H1 (cell line): ENCODE data around the gene CARD14. TPM values are rescaled to one million over a fixed set of nuclear protein-coding genes. Genes with fewer than 3 reads are reported as not detected.

Source experiments
- CTCF ChIA-PET: fragments of 300-600 bp; sonication (Branson Sonifier 250); formaldehyde crosslinking; loops from one replicate; lab custom pipeline; 2021; ENCODE audit not compliant: partially characterized antibody; lab: Charles Lee
- POLR2A ChIA-PET: fragments of 300-600 bp; sonication (Branson Sonifier 250); formaldehyde crosslinking; loops from one replicate; lab custom pipeline; 2021; ENCODE audit warnings: inconsistent platforms; ENCODE audit not compliant: partially characterized antibody; lab: Charles Lee
- DNase-seq, 2 experiments: peaks; one replicate each; pipeline versions ENCODE4 v3.0.0 to v3.0.0-alpha.2; 2010 to 2022; ENCODE audit warnings: low spot score in 2 of 2, low read depth in 1 of 2, mixed read lengths in 1 of 2
- FAIRE-seq: peaks from 2 replicates; lab custom pipeline; 2011; peaks lifted over from hg19 to GRCh38; lab: Jason Lieb, UNC
- H2AFZ ChIP-seq: 2 replicates; pipeline ENCODE4 v1.8.1; 2012; ENCODE audit warnings: low read length, inconsistent platforms
- H2AK5ac ChIP-seq: 2 replicates; pipeline ENCODE4 v1.6.1; 2013; ENCODE audit warnings: low read depth, low read length
- H2BK120ac ChIP-seq: replicated peaks from 2 replicates; pipeline ENCODE3; 2013; ENCODE audit warnings: low read depth, low read length, inconsistent platforms
- H2BK12ac ChIP-seq: 2 replicates; pipeline ENCODE4 v1.6.1; 2013; ENCODE audit warnings: low read depth, low read length
- H2BK15ac ChIP-seq: 2 replicates; pipeline ENCODE4 v1.6.1; 2013; ENCODE audit warnings: low read length
- H2BK20ac ChIP-seq: 2 replicates; pipeline ENCODE4 v1.6.1; 2013; ENCODE audit warnings: low read length
- H2BK5ac ChIP-seq: 2 replicates; pipeline ENCODE4 v1.6.1; 2013; ENCODE audit warnings: low read depth, low read length
- H3K14ac ChIP-seq: 2 replicates; pipeline ENCODE4 v1.6.1; 2013; ENCODE audit warnings: inconsistent platforms; ENCODE audit not compliant: insufficient read length
- H3K18ac ChIP-seq: 2 replicates; pipeline ENCODE4 v1.6.1; 2013; ENCODE audit warnings: low read length; ENCODE audit errors: extremely low read depth
- H3K23ac ChIP-seq: 2 replicates; pipeline ENCODE4 v1.6.1; 2013; ENCODE audit warnings: inconsistent platforms; ENCODE audit not compliant: insufficient read length
- H3K23me2 ChIP-seq: 2 replicates; pipeline ENCODE4 v1.6.1; 2013; ENCODE audit warnings: low read depth, low read length
- H3K27ac ChIP-seq: 2 replicates; pipeline ENCODE4 v1.6.1; 2011; ENCODE audit warnings: low read depth, low read length, inconsistent platforms
- H3K27me3 ChIP-seq, 4 experiments: replicated peaks in 1 of 4; 1 replicate in 1 of 4; 2 replicates in 3 of 4; pipeline versions ENCODE4 v1.6.1 to v1.8.1; 2011 to 2013; ENCODE audit warnings: low read length in 3 of 4, mild to moderate bottlenecking in 3 of 4, inconsistent platforms in 2 of 4, mixed read lengths in 2 of 4, moderate library complexity in 1 of 4; ENCODE audit not compliant: control insufficient read depth in 3 of 4, insufficient read depth in 3 of 4; ENCODE audit errors: extremely low read depth in 1 of 4
- H3K36me3 ChIP-seq, 4 experiments: 2 replicates each; pipeline versions ENCODE4 v1.6.1 to v1.8.1; 2011 to 2013; ENCODE audit warnings: mild to moderate bottlenecking in 4 of 4, low read length in 3 of 4, moderate library complexity in 2 of 4, control low read depth in 1 of 4, inconsistent platforms in 1 of 4; ENCODE audit not compliant: insufficient read depth in 4 of 4, control insufficient read depth in 2 of 4
- H3K4ac ChIP-seq: replicated peaks from 2 replicates; pipeline ENCODE3; 2013; ENCODE audit warnings: low read length, low read depth, mixed read lengths, inconsistent platforms; ENCODE audit not compliant: insufficient read length
- H3K4me1 ChIP-seq, 4 experiments: replicated peaks in 1 of 4; 1 replicate in 1 of 4; 2 replicates in 3 of 4; pipeline versions ENCODE4 v1.6.1 to v1.8.1; 2011 to 2013; ENCODE audit warnings: low read length in 3 of 4, inconsistent platforms in 2 of 4, mixed read lengths in 1 of 4; ENCODE audit not compliant: insufficient read depth in 4 of 4, control insufficient read depth in 3 of 4
- H3K4me2 ChIP-seq, 2 experiments: 2 replicates each; pipeline versions ENCODE4 v1.6.1 to v1.8.1; 2011 to 2013; ENCODE audit warnings: low read depth in 2 of 2, low read length in 2 of 2, control low read depth in 1 of 2, inconsistent platforms in 1 of 2, mild to moderate bottlenecking in 1 of 2; ENCODE audit not compliant: insufficient read depth in 1 of 2
- H3K4me3 ChIP-seq, 4 experiments: fragments of 200-600, 300-600 bp in 1 of 4; sonication (generic), shearing (Covaris generic), sonication (Bioruptor Twin) in 1 of 4; 2 replicates each; pipeline versions ENCODE4 v1.5.1 to v1.8.1; 2011 to 2016; ENCODE audit warnings: low read length in 4 of 4, low read depth in 3 of 4, control low read depth in 2 of 4, inconsistent platforms in 2 of 4, mild to moderate bottlenecking in 2 of 4, mixed read lengths in 1 of 4, moderate library complexity in 1 of 4; ENCODE audit not compliant: insufficient read depth in 2 of 4; ENCODE audit errors: extremely low read depth in 1 of 4
- H3K56ac ChIP-seq: replicated peaks from 2 replicates; pipeline ENCODE3; 2013; ENCODE audit warnings: low read depth, mild to moderate bottlenecking, mixed read lengths, low read length, inconsistent platforms; ENCODE audit not compliant: insufficient read length
- H3K79me1 ChIP-seq: 2 replicates; pipeline ENCODE4 v1.6.1; 2013; ENCODE audit warnings: low read depth, low read length, control low read depth
- H3K79me2 ChIP-seq, 2 experiments: 2 replicates each; pipeline versions ENCODE4 v1.6.1 to v1.8.1; 2012 to 2013; ENCODE audit warnings: low read length in 2 of 2, mild to moderate bottlenecking in 2 of 2, inconsistent platforms in 1 of 2; ENCODE audit not compliant: insufficient read depth in 2 of 2, control insufficient read depth in 1 of 2
- H3K9ac ChIP-seq, 4 experiments: replicated peaks in 1 of 4; 1 replicate in 1 of 4; 2 replicates in 3 of 4; pipeline versions ENCODE4 v1.6.1 to v1.8.1; 2011 to 2013; ENCODE audit warnings: low read depth in 3 of 4, low read length in 3 of 4, control low read depth in 2 of 4, mild to moderate bottlenecking in 2 of 4, moderate library complexity in 2 of 4, inconsistent platforms in 1 of 4; ENCODE audit errors: extremely low read depth in 1 of 4
- H3K9me3 ChIP-seq, 2 experiments: 2 replicates each; pipeline versions ENCODE4 v1.6.1 to v1.8.1; 2012 to 2013; ENCODE audit warnings: mild to moderate bottlenecking in 2 of 2, moderate library complexity in 2 of 2, control low read depth in 1 of 2, inconsistent platforms in 1 of 2, low read depth in 1 of 2, low read length in 1 of 2, mixed read lengths in 1 of 2; ENCODE audit not compliant: insufficient read depth in 2 of 2
- H4K20me1 ChIP-seq, 2 experiments: replicated peaks in 1 of 2; 2 replicates each; pipeline versions ENCODE3 to v1.8.1; 2011 to 2013; ENCODE audit warnings: inconsistent platforms in 2 of 2, low read length in 2 of 2, mild to moderate bottlenecking in 1 of 2; ENCODE audit not compliant: insufficient read depth in 2 of 2, control insufficient read depth in 1 of 2
- H4K5ac ChIP-seq: 2 replicates; pipeline ENCODE4 v1.6.1; 2013; ENCODE audit warnings: low read length, low read depth, mixed read lengths, inconsistent platforms; ENCODE audit not compliant: insufficient read length
- H4K8ac ChIP-seq: 2 replicates; pipeline ENCODE4 v1.8.0; 2013; ENCODE audit warnings: mild to moderate bottlenecking, moderate library complexity, low read length, inconsistent platforms; ENCODE audit not compliant: insufficient read depth; ENCODE audit errors: extremely low read depth
- H4K91ac ChIP-seq: replicated peaks from 2 replicates; pipeline ENCODE3; 2013; ENCODE audit warnings: low read length, mixed read lengths, inconsistent platforms; ENCODE audit not compliant: insufficient read length
- ATF3 ChIP-seq: IDR thresholded peaks from 2 replicates; pipeline ENCODE4 v1.6.1; 2011; ENCODE audit warnings: low read depth, mild to moderate bottlenecking, low read length; ENCODE audit not compliant: insufficient read depth
- EP300 ChIP-seq, 2 experiments: IDR thresholded peaks; 1 replicate in 1 of 2; 2 replicates in 1 of 2; pipeline ENCODE4 v1.6.1; 2011 to 2012; ENCODE audit warnings: low read depth in 2 of 2, low read length in 2 of 2, mild to moderate bottlenecking in 2 of 2, borderline replicate concordance in 1 of 2, inconsistent platforms in 1 of 2, moderate library complexity in 1 of 2
- FOSL1 ChIP-seq: IDR thresholded peaks from 2 replicates; pipeline ENCODE4 v1.6.1; 2011; ENCODE audit warnings: mild to moderate bottlenecking, low read depth, low read length, moderate library complexity; ENCODE audit not compliant: insufficient read depth
- PHF8 ChIP-seq: fragments of 200-600 bp; sonication (generic); conservative IDR thresholded peaks from 2 replicates; pipeline ENCODE4 v1.7.1; 2012; ENCODE audit warnings: low read depth, mild to moderate bottlenecking, inconsistent platforms, low read length, moderate library complexity
- SRF ChIP-seq: IDR thresholded peaks from 2 replicates; pipeline ENCODE4 v1.6.1; 2011; ENCODE audit warnings: mild to moderate bottlenecking, low read depth, low read length, moderate library complexity
- WGBS, 2 experiments: shearing (Covaris generic) in 1 of 2; methylation state at CpG; one replicate each; pipeline versions ENCODE4 v1.1.6 to v1.1.7; 2013 to 2015; ENCODE audit warnings: low lambda C conversion rate in 2 of 2, mixed read lengths in 2 of 2, inconsistent platforms in 1 of 2, low coverage in 1 of 2, missing lambda C conversion rate in 1 of 2; ENCODE audit not compliant: insufficient replicate concordance in 2 of 2, insufficient coverage in 1 of 2, insufficient read length in 1 of 2; ENCODE audit errors: extremely low coverage in 1 of 2, missing lambda C conversion rate in 1 of 2; 5-methylcytosine and 5-hydroxymethylcytosine counted together
- long read RNA-seq, 2 experiments: library from RNA in 1 of 2; library from capped mRNA in 1 of 2; stranded (forward); transcript quantifications; one replicate each; pipeline ENCODE4 v2.0.0, GENCODE V29; 2021; ENCODE audit warnings: inconsistent platforms in 1 of 2
- polyA minus RNA-seq, 3 experiments: library from RNA; depleted of rRNA, polyadenylated mRNA; stranded (reverse); fragments of >200 nt; gene quantifications; 1 replicate in 2 of 3; 2 replicates in 1 of 3; pipeline ENCODE4 v1.2.3, GENCODE V29; 2011
- polyA plus RNA-seq, 7 experiments: library from polyadenylated mRNA; depleted of rRNA in 3 of 7; stranded (reverse) in 5 of 7; unstranded in 2 of 7; fragments of >200 nt in 5 of 7; fragments of 200-250 nt in 2 of 7; gene quantifications; 1 replicate in 5 of 7; 2 replicates in 1 of 7; 4 replicates in 1 of 7; pipeline versions ENCODE4 v1.2.1 to v1.2.3, GENCODE V29; 2011 to 2013; ENCODE audit warnings: missing spikeins in 2 of 7, mixed read lengths in 2 of 7
- total RNA-seq: library from RNA; stranded (reverse); fragmentation: NEBNext Ultra II Directional; extraction: Animal tissue kit (Norgen Biotek cat#: 25700); gene quantifications from 2 replicates; pipeline ENCODE4 v1.2.1, GENCODE V29; 2021

Gene CARD14
- not detected in 2 replicates for total RNA-seq
- polyA plus RNA-seq (2011; rRNA removed): 0.08 and 0.16 TPM in 2 replicates
- polyA plus RNA-seq (2011; cell fraction: cytosol; rRNA removed): 0.22 TPM
- polyA plus RNA-seq (2011; cell fraction: nucleus; rRNA removed): 0.50 TPM
- 0.28 to 0.57 TPM (median 0.48 TPM) in 4 replicates for polyA plus RNA-seq (2012, experiment 1 of 2)
- polyA plus RNA-seq (2012, experiment 2 of 2): 0.24 TPM
- polyA plus RNA-seq (2013, experiment 1 of 2): 0.02 TPM
- polyA plus RNA-seq (2013, experiment 2 of 2): 0.06 TPM
- 0.20 and 1.1 TPM in 2 replicates for polyA minus RNA-seq (2011; rRNA and poly(A)+ RNA removed)
- polyA minus RNA-seq (2011; cell fraction: cytosol; rRNA and poly(A)+ RNA removed): 1.8 TPM
- 0.50 TPM for polyA minus RNA-seq (2011; cell fraction: nucleus; rRNA and poly(A)+ RNA removed)
- long read RNA-seq, experiment 1: 0 reads
- long read RNA-seq, experiment 2: 0 reads

DNA sequence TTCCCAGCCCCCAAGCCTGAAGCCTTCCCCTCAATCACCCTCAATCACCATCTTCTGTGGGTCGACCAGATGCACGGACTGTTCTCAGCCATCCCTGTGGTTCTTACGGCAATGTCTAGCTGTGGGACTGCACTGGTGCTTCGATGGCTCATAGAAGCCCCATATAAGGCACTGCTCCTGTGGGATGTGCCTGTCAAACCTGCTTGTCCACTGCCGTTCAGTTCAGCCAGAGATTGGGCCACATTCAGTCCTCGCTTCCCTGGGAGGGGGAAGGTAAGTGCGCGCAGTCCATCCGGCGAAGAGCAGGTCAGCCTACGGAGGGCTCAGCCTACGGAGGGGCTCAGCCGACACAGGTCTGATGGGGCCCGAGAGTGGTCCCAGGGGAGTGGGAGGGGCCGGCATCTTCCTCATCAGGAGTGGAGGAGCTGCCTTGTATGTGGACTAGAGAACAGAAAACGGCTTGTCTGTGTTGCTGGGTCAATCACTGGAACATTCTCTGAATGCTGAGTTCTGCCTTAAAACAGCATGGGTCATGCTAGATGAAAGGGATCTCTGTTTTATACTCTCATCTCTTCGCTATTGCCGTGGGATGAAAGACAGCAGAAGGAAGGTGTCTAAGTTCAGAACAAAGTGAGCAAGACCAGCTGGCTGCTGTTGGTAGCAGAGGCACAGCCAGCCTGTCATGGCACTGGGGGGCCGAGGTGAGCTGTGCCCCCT lies at the start of gene CARD14:
Gene CARD14, plus strand, starts transcription at position 247 of the 717 bp plus-strand sequence. CDS start 11,409 bp downstream, outside the sequence.
- Histone ChIP-seq H3K23me2 (no peaks in the 10 kb centered on the region), H3K4me1 (peaks cover 0 to 4% (median 0%) of the 10 kb centered on the region in 4 experiments; a peak in 1 of 7 replicates), H3K4ac (no peak within 1 kb of the TSS), H3K27me3 (no peaks in the 10 kb centered on the region; a peak in 1 of 7 replicates), H2BK12ac (0 out of 2 replicates have a peak within 1 kb of the TSS, but pooled peaks have one; percentile 27), H4K5ac (no peak within 1 kb of the TSS), H2BK120ac (no peak within 1 kb of the TSS), H3K56ac (no peak within 1 kb of the TSS), H3K23ac (no peak within 1 kb of the TSS), H3K79me2 (no peaks in the 10 kb centered on the region), H4K20me1 (no peaks in the 10 kb centered on the region), H3K9ac (no peak within 1 kb of the TSS; a peak in 1 of 7 replicates), H3K27ac (no peak within 1 kb of the TSS), H4K91ac (no peak within 1 kb of the TSS), H3K14ac (no peak within 1 kb of the TSS), H2BK15ac (peak within 1 kb of the TSS; percentile 25; the same call in 1 of the 2 replicates), H2AFZ (no peak within 1 kb of the TSS), H3K36me3 (no peaks in the 10 kb centered on the region), H3K9me3 (no peaks in the 10 kb centered on the region), H3K4me3 (no peak within 1 kb of the TSS), H3K18ac (no peak within 1 kb of the TSS), H2BK5ac (no peak within 1 kb of the TSS), H3K4me2 (no peak within 1 kb of the TSS), H3K79me1 (no peaks in the 10 kb centered on the region), H2AK5ac (no peak within 1 kb of the TSS), H2BK20ac (no peak within 1 kb of the TSS), H4K8ac (no peak within 1 kb of the TSS)
- CTCF ChIA-PET: interaction anchor here (0.6 to 3.6 kb wide), 2 partner anchors 10 to 26 kb away, joined by 3 to 16 read pairs; no protein-coding TSS in a partner anchor
- POLR2A ChIA-PET: interaction anchor here (1.1 to 1.3 kb wide), 2 partner anchors 9 to 153 kb away, joined by 3 read pairs; no protein-coding TSS in a partner anchor
- 90% methylated on average over 19 of the region's 19 CpGs; no CpG with 5 or more reads in 1 of the 2 experiments for WGBS, 2 experiments
- FAIRE-seq (no peak), DNase-seq (no peak)
- TF ChIP-seq PHF8: no peak
- TF ChIP-seq ATF3: no peak
- TF ChIP-seq FOSL1: no peak
- 0 out of 2 replicates have a peak, but pooled peaks have one; percentile 38 for TF ChIP-seq SRF
- no peak for TF ChIP-seq EP300 (IDR thresholded peaks at IDR 0.05; ENCODE audit: borderline replicate concordance in 1 of 2, low read depth in 2 of 2, low read length in 2 of 2)
